Chondrocyte (in vitro differentiated cells): ENCODE data around the gene JAKMIP2. TPM values are rescaled to one million over a fixed set of nuclear protein-coding genes. Genes with fewer than 3 reads are reported as not detected.
A peak's percentile ranks its signal among the peaks of the same experiment; 100 is the strongest.

Experiments
- DNase-seq: peaks from one replicate; pipeline ENCODE4 v3.0.0; 2021; ENCODE audit warnings: mixed read lengths, low spot score
- H3K27ac Mint-ChIP-seq: one replicate; pipeline ENCODE4 v1.8.0; 2021; ENCODE audit warnings: mild to moderate bottlenecking, moderate library complexity, mixed read lengths; ENCODE audit not compliant: unreplicated experiment
- H3K27me3 Mint-ChIP-seq: 2 replicates; pipeline ENCODE4 v1.8.0; 2021; ENCODE audit warnings: low read depth, mixed read lengths
- H3K36me3 Mint-ChIP-seq: 2 replicates; pipeline ENCODE4 v1.8.0; 2021; ENCODE audit warnings: low read depth, mixed read lengths
- H3K4me1 Mint-ChIP-seq: 2 replicates; pipeline ENCODE4 v1.8.0; 2021; ENCODE audit warnings: low read depth, mild to moderate bottlenecking, mixed read lengths
- H3K4me3 Mint-ChIP-seq: one replicate; pipeline ENCODE4 v1.8.0; 2021; ENCODE audit warnings: mild to moderate bottlenecking, moderate library complexity, mixed read lengths; ENCODE audit not compliant: unreplicated experiment
- H3K9me3 Mint-ChIP-seq: 2 replicates; pipeline ENCODE4 v1.8.0; 2021; ENCODE audit warnings: low read depth, mixed read lengths
- total RNA-seq: library from RNA; stranded (reverse); gene quantifications from 3 replicates; pipeline ENCODE4 v1.2.1, GENCODE V29; 2021
- TF ChIP-seq, protein P1 (sequence below): fragments of 200-600 bp; sonication (generic); IDR thresholded peaks from 2 replicates; pipeline ENCODE4 v1.5.0; 2021; ENCODE audit warnings: antibody characterized with exemption, mild to moderate bottlenecking, moderate library complexity

JAKMIP2 gene
- total RNA-seq, 1 donor from 2014 or later: 7.1 TPM

DNA sequence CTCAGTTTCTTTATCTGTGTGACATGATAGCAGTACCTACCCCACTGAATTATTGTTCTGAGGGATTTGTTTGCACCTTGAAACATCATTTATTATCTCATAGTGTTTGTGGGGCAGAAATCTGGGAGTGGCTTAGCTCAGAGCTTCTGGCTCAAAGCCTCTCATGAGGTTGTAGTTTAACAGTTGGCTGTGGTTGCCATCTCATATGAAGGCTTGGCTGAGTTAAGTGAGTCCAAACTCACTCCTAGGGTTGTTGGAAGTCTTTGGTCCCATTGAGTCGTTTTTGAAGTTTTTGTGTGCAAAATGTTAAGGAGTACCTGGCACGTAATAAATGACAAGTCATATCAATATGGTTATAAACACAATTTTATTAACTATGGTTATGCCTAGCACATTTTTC lies 3.6 kb upstream of the JAKMIP2 start:
- Mint-ChIP-seq H3K4me1 (peaks cover 15% of the 10 kb centered on the region), H3K9me3 (no peaks in the 10 kb centered on the region), H3K27ac (no peak overlapping the region), H3K4me3 (no peak overlapping the region), H3K27me3 (no peaks in the 10 kb centered on the region), H3K36me3 (no peaks in the 10 kb centered on the region)
- DNase-seq: no peak
- TF ChIP-seq, protein P1, sequence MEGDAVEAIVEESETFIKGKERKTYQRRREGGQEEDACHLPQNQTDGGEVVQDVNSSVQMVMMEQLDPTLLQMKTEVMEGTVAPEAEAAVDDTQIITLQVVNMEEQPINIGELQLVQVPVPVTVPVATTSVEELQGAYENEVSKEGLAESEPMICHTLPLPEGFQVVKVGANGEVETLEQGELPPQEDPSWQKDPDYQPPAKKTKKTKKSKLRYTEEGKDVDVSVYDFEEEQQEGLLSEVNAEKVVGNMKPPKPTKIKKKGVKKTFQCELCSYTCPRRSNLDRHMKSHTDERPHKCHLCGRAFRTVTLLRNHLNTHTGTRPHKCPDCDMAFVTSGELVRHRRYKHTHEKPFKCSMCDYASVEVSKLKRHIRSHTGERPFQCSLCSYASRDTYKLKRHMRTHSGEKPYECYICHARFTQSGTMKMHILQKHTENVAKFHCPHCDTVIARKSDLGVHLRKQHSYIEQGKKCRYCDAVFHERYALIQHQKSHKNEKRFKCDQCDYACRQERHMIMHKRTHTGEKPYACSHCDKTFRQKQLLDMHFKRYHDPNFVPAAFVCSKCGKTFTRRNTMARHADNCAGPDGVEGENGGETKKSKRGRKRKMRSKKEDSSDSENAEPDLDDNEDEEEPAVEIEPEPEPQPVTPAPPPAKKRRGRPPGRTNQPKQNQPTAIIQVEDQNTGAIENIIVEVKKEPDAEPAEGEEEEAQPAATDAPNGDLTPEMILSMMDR: no peak

GRCh38 chr5:147784146-147784987 lies 1.8 kb upstream of the JAKMIP2 start:
- peaks cover 18% of the 10 kb centered on the region for H3K4me1 Mint-ChIP-seq
- TF ChIP-seq, protein P1: no peak
- H3K9me3 Mint-ChIP-seq: no peaks in the 10 kb centered on the region
- no peak for DNase-seq
- no peaks in the 10 kb centered on the region for H3K27me3 Mint-ChIP-seq
- no peak overlapping the region for H3K27ac Mint-ChIP-seq
- no peaks in the 10 kb centered on the region for H3K36me3 Mint-ChIP-seq
- no peak overlapping the region for H3K4me3 Mint-ChIP-seq

GRCh38 chr5:147780924-147781573 lies 1.5 kb downstream of the JAKMIP2 start:
- H3K4me3 Mint-ChIP-seq: peak overlapping the region; percentile 14
- DNase-seq: no peak
- H3K27me3 Mint-ChIP-seq: no peaks in the 10 kb centered on the region
- peak overlapping the region; percentile 70 for H3K27ac Mint-ChIP-seq
- TF ChIP-seq, protein P1: no peak
- no peaks in the 10 kb centered on the region for H3K36me3 Mint-ChIP-seq
- no peaks in the 10 kb centered on the region for H3K9me3 Mint-ChIP-seq
- H3K4me1 Mint-ChIP-seq: peaks cover 18% of the 10 kb centered on the region

GRCh38 chr5:147779694-147780093 lies 2.8 kb downstream of the JAKMIP2 start:
- DNase-seq: no peak
- H3K27me3 Mint-ChIP-seq: no peaks in the 10 kb centered on the region
- no peaks in the 10 kb centered on the region for H3K36me3 Mint-ChIP-seq
- no peak overlapping the region for H3K27ac Mint-ChIP-seq
- TF ChIP-seq, protein P1: no peak
- H3K9me3 Mint-ChIP-seq: no peaks in the 10 kb centered on the region
- H3K4me3 Mint-ChIP-seq: no peak overlapping the region
- H3K4me1 Mint-ChIP-seq: peaks cover 18% of the 10 kb centered on the region

GRCh38 chr5:147776989-147777388 lies 5.5 kb downstream of the JAKMIP2 start:
- Mint-ChIP-seq H3K27me3 (no peaks in the 10 kb centered on the region), H3K9me3 (no peaks in the 10 kb centered on the region), H3K27ac (no peak overlapping the region), H3K4me3 (no peak overlapping the region), H3K4me1 (peaks cover 10% of the 10 kb centered on the region), H3K36me3 (no peaks in the 10 kb centered on the region)
- DNase-seq: no peak
- TF ChIP-seq, protein P1: no peak
